Measurements from ENCODE around the gene RCCD1. TPM values are rescaled to one million over a fixed set of nuclear protein-coding genes. Genes with fewer than 3 reads are reported as not detected.

The RCCD1 gene
- total and polyA plus RNA-seq, 7 experiments from 2014 or later = 2.5 to 24.6 (median 6.0) TPM

- Mint-ChIP-seq H3K27ac (no peak overlapping the region), H3K4me3 (no peak overlapping the region), H3K4me1 (peaks cover 0 to 8% (median 5%) of the 10 kb centered on the region in 7 donors), H3K27me3 (no peaks in the 10 kb centered on the region), H3K9me3 (no peaks in the 10 kb centered on the region), H3K36me3 (peaks cover 5 to 35% (median 11%) of the 10 kb centered on the region in 5 donors)
- ATAC-seq = no peak
- intact Hi-C loops (cut with micrococcal nuclease) = no loop called here
- ChIA-PET POLR2A (interaction anchor here (1.7 kb wide), 1 partner anchor 27 kb away, joined by 3 read pairs; the partner anchor contains the start of gene UNC45A), CTCF (interaction anchor here (1.6 kb wide), 1 partner anchor 71 kb away, joined by 6 read pairs; no protein-coding TSS in a partner anchor)
- DNase-seq = no peak
- H3K36me3 ChIP-seq (ENCODE audit: control insufficient read depth in 2 of 3, insufficient read depth in 3 of 3, low read length in 3 of 3) = peaks cover 0 to 36% (median 0%) of the 10 kb centered on the region in 3 experiments
- no peaks in the 10 kb centered on the region for H3K9me3 ChIP-seq (ENCODE audit: control insufficient read depth in 2 of 3, low read length in 3 of 3)
- no peak overlapping the region for H3K27ac ChIP-seq (ENCODE audit: low read depth, low read length)
- H3K4me3 ChIP-seq (ENCODE audit: low read length) = no peak overlapping the region
- H3K27me3 ChIP-seq (ENCODE audit: control insufficient read depth in 2 of 2, insufficient read depth in 2 of 2, low read length in 2 of 2) = no peaks in the 10 kb centered on the region
- H3K4me1 ChIP-seq (ENCODE audit: control insufficient read depth in 2 of 2, insufficient read depth in 2 of 2, low read length in 2 of 2) = no peaks in the 10 kb centered on the region
Observed at GRCh38 chr15:90962021-90962420, 7.3 kb downstream of the RCCD1 start.

GRCh38 chr15:90966262-90966661, 11.6 kb downstream of the RCCD1 start:
- H3K4me1 Mint-ChIP-seq = peaks cover 0 to 3% (median 0%) of the 10 kb centered on the region in 7 donors
- H3K27me3 Mint-ChIP-seq = no peaks in the 10 kb centered on the region
- Histone ChIP-seq H3K4me1 (ENCODE audit: control insufficient read depth in 2 of 2, insufficient read depth in 2 of 2, low read length in 2 of 2) (no peaks in the 10 kb centered on the region), H3K27me3 (ENCODE audit: control insufficient read depth in 2 of 2, insufficient read depth in 2 of 2, low read length in 2 of 2) (no peaks in the 10 kb centered on the region), H3K27ac (ENCODE audit: low read depth, low read length) (no peak overlapping the region), H3K9me3 (ENCODE audit: control insufficient read depth in 2 of 3, low read length in 3 of 3) (no peaks in the 10 kb centered on the region), H3K36me3 (ENCODE audit: control insufficient read depth in 2 of 3, insufficient read depth in 3 of 3, low read length in 3 of 3) (peaks cover 0 to 25% (median 0%) of the 10 kb centered on the region in 3 experiments), H3K4me3 (ENCODE audit: low read length) (no peak overlapping the region)
- DNase-seq (no peak), ATAC-seq (no peak)
- CTCF ChIA-PET = no interaction called here
- intact Hi-C loops (cut with micrococcal nuclease) = no loop called here
- no peaks in the 10 kb centered on the region for H3K9me3 Mint-ChIP-seq
- peaks cover 1 to 43% (median 7%) of the 10 kb centered on the region in 5 donors for H3K36me3 Mint-ChIP-seq
- POLR2A ChIA-PET = no interaction called here
- H3K27ac Mint-ChIP-seq = no peak overlapping the region
- no peak overlapping the region for H3K4me3 Mint-ChIP-seq

DNA sequence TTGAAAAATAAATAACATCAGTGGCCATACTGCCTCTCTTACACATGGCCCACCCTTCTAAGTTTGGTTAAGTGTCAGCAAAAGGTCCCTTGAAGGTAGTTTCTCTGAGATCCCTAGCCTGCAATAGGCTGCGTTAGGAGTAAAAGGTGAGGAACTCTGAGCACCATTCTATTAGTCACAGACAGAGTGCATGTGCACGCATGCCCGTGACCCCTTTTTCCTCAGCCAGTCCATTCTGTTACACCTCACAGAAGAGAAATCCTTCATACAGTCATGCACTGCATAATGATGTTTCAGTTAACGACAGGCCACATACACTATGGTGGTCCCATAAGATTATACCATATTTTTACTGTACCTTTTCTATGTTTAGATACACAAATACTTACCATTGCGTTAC, 12.5 kb downstream of the RCCD1 start:
- Histone ChIP-seq H3K27me3 (ENCODE audit: control insufficient read depth in 2 of 2, insufficient read depth in 2 of 2, low read length in 2 of 2) (no peaks in the 10 kb centered on the region), H3K4me3 (ENCODE audit: low read length) (no peak overlapping the region), H3K27ac (ENCODE audit: low read depth, low read length) (no peak overlapping the region), H3K4me1 (ENCODE audit: control insufficient read depth in 2 of 2, insufficient read depth in 2 of 2, low read length in 2 of 2) (no peaks in the 10 kb centered on the region), H3K9me3 (ENCODE audit: control insufficient read depth in 2 of 3, low read length in 3 of 3) (no peaks in the 10 kb centered on the region), H3K36me3 (ENCODE audit: control insufficient read depth in 2 of 3, insufficient read depth in 3 of 3, low read length in 3 of 3) (peaks cover 0 to 16% (median 0%) of the 10 kb centered on the region in 3 experiments)
- H3K27me3 Mint-ChIP-seq = no peaks in the 10 kb centered on the region
- H3K4me1 Mint-ChIP-seq = peaks cover 0 to under 1% (median 0%) of the 10 kb centered on the region in 7 donors
- ChIA-PET POLR2A (no interaction called here), CTCF (no interaction called here)
- ATAC-seq (no peak), DNase-seq (no peak)
- H3K4me3 Mint-ChIP-seq = no peak overlapping the region
- intact Hi-C loops (cut with micrococcal nuclease) = no loop called here
- H3K9me3 Mint-ChIP-seq = no peaks in the 10 kb centered on the region
- H3K36me3 Mint-ChIP-seq = peaks cover 0 to 35% (median 4%) of the 10 kb centered on the region in 5 donors
- peak overlapping the region in 1 of 9 donors; percentile 25 for H3K27ac Mint-ChIP-seq

- DNase-seq = no peak
- Mint-ChIP-seq H3K4me1 (no peaks in the 10 kb centered on the region), H3K4me3 (no peak overlapping the region), H3K36me3 (peaks cover 0 to 32% (median 4%) of the 10 kb centered on the region in 5 donors), H3K27ac (peak overlapping the region in 1 of 9 donors; percentile 56), H3K9me3 (no peaks in the 10 kb centered on the region), H3K27me3 (no peaks in the 10 kb centered on the region)
- Histone ChIP-seq H3K4me1 (ENCODE audit: control insufficient read depth in 2 of 2, insufficient read depth in 2 of 2, low read length in 2 of 2) (no peaks in the 10 kb centered on the region), H3K27me3 (ENCODE audit: control insufficient read depth in 2 of 2, insufficient read depth in 2 of 2, low read length in 2 of 2) (no peaks in the 10 kb centered on the region), H3K27ac (ENCODE audit: low read depth, low read length) (no peak overlapping the region), H3K4me3 (ENCODE audit: low read length) (no peak overlapping the region), H3K36me3 (ENCODE audit: control insufficient read depth in 2 of 3, insufficient read depth in 3 of 3, low read length in 3 of 3) (peaks cover 0 to 16% (median 0%) of the 10 kb centered on the region in 3 experiments), H3K9me3 (ENCODE audit: control insufficient read depth in 2 of 3, low read length in 3 of 3) (no peaks in the 10 kb centered on the region)
- intact Hi-C loops (cut with micrococcal nuclease) = no loop called here
- ChIA-PET CTCF (no interaction called here), POLR2A (no interaction called here)
- no peak for ATAC-seq
Observed at GRCh38 chr15:90968434-90968833, 13.8 kb downstream of the RCCD1 start.

DNA sequence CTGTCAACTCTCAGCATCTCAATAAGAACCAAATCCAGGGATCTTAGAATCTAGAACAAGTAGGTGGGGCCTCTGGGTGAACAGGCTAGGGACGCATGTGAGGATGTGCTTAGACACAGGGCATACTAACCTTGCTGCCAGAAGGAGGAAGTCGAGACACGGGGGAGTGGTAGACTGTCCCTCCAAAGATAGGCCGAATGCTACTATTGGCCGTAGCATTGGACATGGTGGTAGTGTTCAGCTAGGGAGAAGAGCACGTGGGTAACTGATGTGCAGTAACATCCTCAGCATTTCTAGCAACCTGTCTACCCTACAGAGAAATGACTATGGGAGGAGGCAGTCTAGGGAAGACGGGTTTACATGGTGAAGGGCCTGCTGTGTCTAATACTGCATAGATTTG, 15.6 kb downstream of the RCCD1 start:
- no peaks in the 10 kb centered on the region for H3K27me3 ChIP-seq (ENCODE audit: control insufficient read depth in 2 of 2, insufficient read depth in 2 of 2, low read length in 2 of 2)
- H3K27ac ChIP-seq (ENCODE audit: low read depth, low read length) = no peak overlapping the region
- H3K9me3 ChIP-seq (ENCODE audit: control insufficient read depth in 2 of 3, low read length in 3 of 3) = no peaks in the 10 kb centered on the region
- no peak for ATAC-seq
- Mint-ChIP-seq H3K27me3 (no peaks in the 10 kb centered on the region), H3K27ac (no peak overlapping the region), H3K4me1 (no peaks in the 10 kb centered on the region), H3K4me3 (no peak overlapping the region), H3K36me3 (peaks cover 4 to 35% (median 7%) of the 10 kb centered on the region in 5 donors), H3K9me3 (no peaks in the 10 kb centered on the region)
- intact Hi-C loops (cut with micrococcal nuclease) = no loop called here
- H3K4me3 ChIP-seq (ENCODE audit: low read length) = no peak overlapping the region
- ChIA-PET CTCF (no interaction called here), POLR2A (interaction anchor here (0.6 kb wide), 1 partner anchor 17 kb away, joined by 4 read pairs; no protein-coding TSS in a partner anchor)
- no peaks in the 10 kb centered on the region for H3K4me1 ChIP-seq (ENCODE audit: control insufficient read depth in 2 of 2, insufficient read depth in 2 of 2, low read length in 2 of 2)
- DNase-seq = no peak
- peaks cover 0 to 16% (median 0%) of the 10 kb centered on the region in 3 experiments for H3K36me3 ChIP-seq (ENCODE audit: control insufficient read depth in 2 of 3, insufficient read depth in 3 of 3, low read length in 3 of 3)

DNA sequence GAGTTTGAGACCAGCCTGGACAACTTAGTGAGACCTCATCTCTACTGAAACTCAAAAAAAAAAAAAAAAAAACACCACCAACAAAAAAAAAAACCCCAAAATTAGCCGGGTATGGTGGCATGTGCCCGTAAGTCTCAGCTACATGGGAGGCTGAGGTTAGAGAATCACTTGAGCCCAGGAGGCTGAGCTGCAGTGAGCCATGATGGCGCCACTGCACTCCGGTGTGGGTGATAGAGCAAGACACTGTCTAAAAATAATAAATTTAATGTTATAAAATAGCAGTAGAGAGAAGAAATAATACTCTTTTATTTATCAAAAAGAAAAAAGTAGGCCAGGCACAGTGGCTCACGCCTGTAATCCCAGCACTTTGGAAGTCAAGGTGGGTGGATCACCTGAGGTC, 17.4 kb downstream of the RCCD1 start:
- H3K27ac Mint-ChIP-seq = no peak overlapping the region

GRCh38 chr15:90974216-90974615, 19.5 kb downstream of the RCCD1 start:
- POLR2A ChIA-PET = no interaction called here
- CTCF ChIA-PET = no interaction called here
- ATAC-seq = no peak
- intact Hi-C loops (cut with micrococcal nuclease) = no loop called here
- H3K9me3 ChIP-seq (ENCODE audit: control insufficient read depth in 2 of 3, low read length in 3 of 3) = no peaks in the 10 kb centered on the region
- no peak overlapping the region for H3K27ac ChIP-seq (ENCODE audit: low read depth, low read length)
- no peaks in the 10 kb centered on the region for H3K36me3 ChIP-seq (ENCODE audit: control insufficient read depth in 2 of 3, insufficient read depth in 3 of 3, low read length in 3 of 3)
- Mint-ChIP-seq H3K4me1 (peaks cover 0 to 3% (median 0%) of the 10 kb centered on the region in 7 donors), H3K9me3 (no peaks in the 10 kb centered on the region), H3K27me3 (no peaks in the 10 kb centered on the region), H3K27ac (peak overlapping the region in 1 of 9 donors; percentile 46), H3K4me3 (no peak overlapping the region), H3K36me3 (peaks cover 4 to 34% (median 7%) of the 10 kb centered on the region in 5 donors)
- no peak overlapping the region for H3K4me3 ChIP-seq (ENCODE audit: low read length)
- H3K4me1 ChIP-seq (ENCODE audit: control insufficient read depth in 2 of 2, insufficient read depth in 2 of 2, low read length in 2 of 2) = no peaks in the 10 kb centered on the region
- no peak for DNase-seq
- H3K27me3 ChIP-seq (ENCODE audit: control insufficient read depth in 2 of 2, insufficient read depth in 2 of 2, low read length in 2 of 2) = no peaks in the 10 kb centered on the region

More for the DNA sequence above, 17.4 kb downstream of the RCCD1 start:
- Histone ChIP-seq H3K27me3 (ENCODE audit: control insufficient read depth in 2 of 2, insufficient read depth in 2 of 2, low read length in 2 of 2) (no peaks in the 10 kb centered on the region), H3K36me3 (ENCODE audit: control insufficient read depth in 2 of 3, insufficient read depth in 3 of 3, low read length in 3 of 3) (peaks cover 0 to 4% (median 0%) of the 10 kb centered on the region in 3 experiments), H3K4me3 (ENCODE audit: low read length) (no peak overlapping the region), H3K9me3 (ENCODE audit: control insufficient read depth in 2 of 3, low read length in 3 of 3) (no peaks in the 10 kb centered on the region), H3K4me1 (ENCODE audit: control insufficient read depth in 2 of 2, insufficient read depth in 2 of 2, low read length in 2 of 2) (no peaks in the 10 kb centered on the region), H3K27ac (ENCODE audit: low read depth, low read length) (no peak overlapping the region)
- intact Hi-C loops (cut with micrococcal nuclease) = no loop called here
- CTCF ChIA-PET = no interaction called here
- Mint-ChIP-seq H3K9me3 (no peaks in the 10 kb centered on the region), H3K36me3 (peaks cover 4 to 31% (median 7%) of the 10 kb centered on the region in 5 donors), H3K4me3 (no peak overlapping the region), H3K27me3 (no peaks in the 10 kb centered on the region), H3K4me1 (no peaks in the 10 kb centered on the region)
- DNase-seq = no peak
- POLR2A ChIA-PET = interaction anchor here (1.0 kb wide), 1 partner anchor 14 kb away, joined by 3 read pairs; no protein-coding TSS in a partner anchor
- no peak for ATAC-seq

Measured in naive thymus-derived CD4-positive, alpha-beta T cell (primary cell).